Non-pigmented ciliary epithelial cell (primary cell): ENCODE data around the gene ZNF615.
"Not testable (repeated sequence)": the region's sequence is repeated elsewhere in the genome, so short reads cannot be mapped to it uniquely, and the experiment has no call there.

Experiments
- DNase-seq: peaks from one replicate; pipeline ENCODE4 v3.0.0-alpha.2; 2010; ENCODE audit warnings: low read depth

The ZNF615 gene

GRCh38 chr19:51980116-51980736, 27.8 kb downstream of the ZNF615 start:
- DNase-seq = no peak

- DNase-seq = no peak
These were observed 29.1 kb downstream of the ZNF615 start for GRCh38 chr19:51978882-51979281.

GRCh38 chr19:51977346-51977745, 30.7 kb downstream of the ZNF615 start:
- DNase-seq = no peak

GRCh38 chr19:51976852-51977251, 31.2 kb downstream of the ZNF615 start:
- no peak for DNase-seq

GRCh38 chr19:51975787-51976186, 32.2 kb downstream of the ZNF615 start:
- not testable (repeated sequence) for DNase-seq

- DNase-seq = no peak
These were observed 36.4 kb downstream of the ZNF615 start for GRCh38 chr19:51971624-51972023.

- no peak for DNase-seq
These were observed 37.3 kb downstream of the ZNF615 start for GRCh38 chr19:51970718-51971117.

- DNase-seq = no peak
These were observed 42.4 kb downstream of the ZNF615 start for GRCh38 chr19:51965583-51965982.

GRCh38 chr19:51960621-51961233, 47.3 kb downstream of the ZNF615 start:
- not testable (repeated sequence) for DNase-seq

- DNase-seq = no peak
These were observed 48.2 kb downstream of the ZNF615 start for GRCh38 chr19:51959791-51960190.

- not testable (repeated sequence) for DNase-seq
These were observed 50.2 kb downstream of the ZNF615 start for GRCh38 chr19:51957846-51958245.

- DNase-seq = no peak
These were observed 59.0 kb downstream of the ZNF615 start for GRCh38 chr19:51948975-51949374.

GRCh38 chr19:51946602-51947001, 61.4 kb downstream of the ZNF615 start:
- DNase-seq = no peak

- no peak for DNase-seq
These were observed 63.0 kb downstream of the ZNF615 start for GRCh38 chr19:51944798-51945552.
